GM12878 (cell line): ENCODE results near the gene CLASP2. TPM values are rescaled to one million over a fixed set of nuclear protein-coding genes. Genes with fewer than 3 reads are reported as not detected.

Experiments
- ATAC-seq: fragments of 200-7000 bp; cut with Tn5 transposase; 3 replicates; pipeline ENCODE4 v1.9.1; 2020; ENCODE audit warnings: mild to moderate bottlenecking, moderate library complexity
- BruUV-seq: library from RNA; stranded (reverse); fragments of 400-500 nt; replicated peaks from 2 replicates; lab custom pipeline; 2021; lab: Mats Ljungman, UMichigan
- CTCF ChIA-PET: fragments of 300-600 bp; sonication (Branson Sonifier 250); formaldehyde crosslinking; extraction: SDS; loops from one replicate; lab custom pipeline; 2021; ENCODE audit warnings: inconsistent platforms; lab: Yijun Ruan, JAX
- POLR2A ChIA-PET: fragments of 350-600 bp; formaldehyde crosslinking; extraction: SDS; loops from one replicate; lab custom pipeline; 2021; ENCODE audit warnings: inconsistent platforms; lab: Charles Lee
- RAD21 ChIA-PET: fragments of 300-600 bp; sonication (Branson Sonifier 250); formaldehyde crosslinking; loops from one replicate; lab custom pipeline; 2023; ENCODE audit warnings: antibody characterized with exemption; ENCODE audit not compliant: unreplicated experiment; lab: Charles Lee
- SMC1A ChIA-PET: fragments of 300-600 bp; sonication (Branson Sonifier 250); formaldehyde crosslinking; loops from one replicate; lab custom pipeline; 2023; ENCODE audit not compliant: unreplicated experiment, uncharacterized antibody; lab: Charles Lee
- DNase-seq: peaks from one replicate; pipeline ENCODE4 v3.0.0-alpha.2; 2011; ENCODE audit warnings: low read depth, low spot score
- FAIRE-seq: peaks from 3 replicates; lab custom pipeline; 2011; peaks lifted over from hg19 to GRCh38; lab: Jason Lieb, UNC
- H2AFZ ChIP-seq: 2 replicates; pipeline ENCODE4 v1.6.0; 2011; ENCODE audit warnings: low read depth, low read length, control low read depth; ENCODE audit not compliant: control insufficient read depth
- H3K27ac ChIP-seq: 2 replicates; pipeline ENCODE4 v1.5.1; 2011; ENCODE audit warnings: control low read depth; ENCODE audit not compliant: control insufficient read depth, insufficient read depth
- H3K27me3 ChIP-seq, 2 experiments: replicated peaks in 1 of 2; 2 replicates each; pipeline versions ENCODE4 v1.6.0 to v1.6.1; 2011; ENCODE audit warnings: low read length in 1 of 2; ENCODE audit not compliant: control insufficient read depth in 2 of 2, insufficient read depth in 2 of 2
- H3K36me3 ChIP-seq, 2 experiments: 2 replicates each; pipeline ENCODE4 v1.5.1; 2011; ENCODE audit warnings: low read length in 1 of 2; ENCODE audit not compliant: control insufficient read depth in 2 of 2, insufficient read depth in 2 of 2
- H3K4me1 ChIP-seq: 2 replicates; pipeline ENCODE4 v1.6.1; 2011; ENCODE audit warnings: mild to moderate bottlenecking, low read length, moderate library complexity, mixed read lengths; ENCODE audit not compliant: control insufficient read depth, insufficient read depth
- H3K4me2 ChIP-seq: 2 replicates; pipeline ENCODE4 v1.6.0; 2011; ENCODE audit warnings: control low read depth; ENCODE audit not compliant: control insufficient read depth, insufficient read depth
- H3K4me3 ChIP-seq: fragments of 200-600 bp; sonication (generic); 2 replicates; pipeline ENCODE4 v1.5.1; 2016
- H3K79me2 ChIP-seq: 2 replicates; pipeline ENCODE4 v1.6.0; 2011; ENCODE audit warnings: low read length; ENCODE audit not compliant: control insufficient read depth, insufficient read depth
- H3K9ac ChIP-seq: 2 replicates; pipeline ENCODE4 v1.8.0; 2011; ENCODE audit warnings: low read length, control low read depth, mixed read lengths; ENCODE audit not compliant: control insufficient read depth, insufficient read depth
- H3K9me3 ChIP-seq: replicated peaks from 3 replicates; pipeline ENCODE4 v1.5.1; 2011; ENCODE audit warnings: mild to moderate bottlenecking, low read length; ENCODE audit not compliant: control insufficient read depth, insufficient read depth
- H4K20me1 ChIP-seq: 2 replicates; pipeline ENCODE4 v1.6.0; 2011; ENCODE audit not compliant: control insufficient read depth, insufficient read depth
- ATF2 ChIP-seq: IDR thresholded peaks from 2 replicates; pipeline ENCODE4 v1.6.1; 2012; ENCODE audit warnings: low read length, inconsistent platforms
- CBFB ChIP-seq: IDR thresholded peaks from 2 replicates; pipeline ENCODE4 v1.6.1; 2016; ENCODE audit warnings: antibody characterized with exemption, low read depth
- RCOR1 ChIP-seq: conservative IDR thresholded peaks from 2 replicates; pipeline ENCODE4 v1.6.1; 2012; ENCODE audit warnings: low read depth, low read length, improper control_type of control experiment
- RELA ChIP-seq: fragments of 450-650 bp; IDR thresholded peaks from 2 replicates; pipeline ENCODE4 v1.8.0; 2014; ENCODE audit warnings: borderline replicate concordance; ENCODE audit not compliant: partially characterized antibody
- RELB ChIP-seq: fragments of 450-650 bp; IDR thresholded peaks from 2 replicates; pipeline ENCODE4 v1.6.1; 2017; ENCODE audit warnings: low read depth, mild to moderate bottlenecking, moderate library complexity
- RFX5 ChIP-seq: IDR thresholded peaks from 2 replicates; pipeline ENCODE4 v1.6.1; 2011; ENCODE audit warnings: low read depth, low read length, improper control_type of control experiment
- SREBF2 ChIP-seq: IDR thresholded peaks from 2 replicates; pipeline ENCODE4 v1.6.1; 2012; ENCODE audit warnings: mild to moderate bottlenecking, low read length
- TCF12 ChIP-seq: IDR thresholded peaks from 2 replicates; pipeline ENCODE4 v1.6.1; 2011; ENCODE audit warnings: low read depth, mild to moderate bottlenecking, low read length
- ZBTB33 ChIP-seq: fragments of 450-650 bp; IDR thresholded peaks from 2 replicates; pipeline ENCODE4 v1.6.1; 2017; ENCODE audit warnings: mild to moderate bottlenecking
- ZNF592 ChIP-seq: fragments of 450-650 bp; IDR thresholded peaks from 2 replicates; pipeline ENCODE4 v1.6.1; 2017; ENCODE audit warnings: mild to moderate bottlenecking, moderate library complexity
- WGBS: methylation state at CpG from one replicate; pipeline ENCODE4 v1.1.6; 2016; ENCODE audit warnings: low lambda C conversion rate; ENCODE audit not compliant: insufficient replicate concordance, insufficient coverage; ENCODE audit errors: missing lambda C conversion rate; 5-methylcytosine and 5-hydroxymethylcytosine counted together
- in situ Hi-C: fragments of 300-500 bp; cut with MboI; formaldehyde crosslinking; loops from 9 replicates; pipeline ENCODE4 v1.14.3; 2018; ENCODE audit warnings: mixed read lengths
- intact Hi-C: fragments of 100-400 bp; cut with micrococcal nuclease; formaldehyde crosslinking; loops from one replicate; pipeline ENCODE4 v1.14.2; 2022; ENCODE audit not compliant: unreplicated experiment
- polyA plus RNA-seq, 11 experiments: library from polyadenylated mRNA; depleted of rRNA in 4 of 11; unstranded in 6 of 11; stranded (reverse) in 5 of 11; fragments of >200 nt; fragmentation: Nextera tagmentation in 4 of 11; fragmentation: Illumina TruSeq in 1 of 11; extraction: Ambion mirVana in 4 of 11; extraction: Trizol in 1 of 11; gene quantifications; 1 replicate in 1 of 11; 2 replicates in 10 of 11; pipeline versions ENCODE4 v1.2.1 to v1.2.3, GENCODE V29; 2011 to 2016; ENCODE audit warnings: inconsistent platforms in 2 of 11, missing spikeins in 2 of 11, low read depth in 1 of 11
- total RNA-seq, 4 experiments: library from RNA; depleted of rRNA in 3 of 4; stranded (reverse); fragments of >200 nt in 3 of 4; fragmentation: Illumina TruSeq in 1 of 4; extraction: Trizol in 1 of 4; gene quantifications; 2 replicates each; pipeline versions ENCODE4 v1.2.1 to v1.2.3, GENCODE V29; 2013 to 2021

CLASP2 gene
- total and polyA plus RNA-seq, 10 of the 15 experiments (the other 5 are each of a cell fraction or from before 2014, with no cell fraction given): 4.0 to 38.3 (median 26.8) TPM

- DNase-seq (peak; percentile 23), FAIRE-seq (peak; percentile 62), ATAC-seq (peak; percentile 97)
- ChIA-PET SMC1A (interaction anchor here (0.6 to 3.0 kb wide), 15 partner anchors 9 to 218 kb away, joined by 3 to 13 read pairs (median 4); partner anchors contain the start of gene PDCD6IP), RAD21 (interaction anchor here (0.6 to 1.9 kb wide), 11 partner anchors 10 to 221 kb away, joined by 3 to 8 read pairs (median 3); no protein-coding TSS in a partner anchor), POLR2A (interaction anchor here (0.6 to 2.7 kb wide), 7 partner anchors 22 to 974 kb away, joined by 3 to 8 read pairs (median 4); partner anchors contain the start of genes CNOT10 and UBP1), CTCF (interaction anchor here (0.7 to 2.7 kb wide), 13 partner anchors 9 to 218 kb away, joined by 3 to 14 read pairs (median 4); partner anchors contain the start of genes PDCD6IP and UBP1)
- Histone ChIP-seq H3K4me2 (peak overlapping the region; percentile 82), H2AFZ (peak overlapping the region; percentile 80), H3K4me1 (peaks cover 4% of the 10 kb centered on the region; the same call in 1 of the 2 replicates), H3K9ac (peak overlapping the region; percentile 8), H3K9me3 (no peaks in the 10 kb centered on the region), H3K36me3 (no peaks in the 10 kb centered on the region), H3K4me3 (peak overlapping the region; percentile 66), H3K27ac (peak overlapping the region; percentile 48), H4K20me1 (no peaks in the 10 kb centered on the region), H3K79me2 (peaks cover 4% of the 10 kb centered on the region), H3K27me3 (no peaks in the 10 kb centered on the region)
- intact Hi-C loops (no loop called here), in situ Hi-C loops (no loop called here)
- no TSS peak for BruUV-seq
- WGBS: 62% methylated on average over 16 of the region's 16 CpGs
- TF ChIP-seq ATF2 (0 out of 2 replicates have a peak, but pooled peaks have one; percentile 23), RCOR1 (peak; percentile 65; the same call in 1 of the 2 replicates), ZNF592 (no peak), TCF12 (peak; percentile 86), RELA (no peak), RELB (peak; percentile 88), ZBTB33 (no peak), SREBF2 (no peak), RFX5 (no peak), CBFB (peak; percentile 56; the same call in 1 of the 2 replicates)
Observed at GRCh38 chr3:33658991-33659848, 58.8 kb downstream of the CLASP2 start.
